ENCODE measurements around the gene HDAC4. TPM values are rescaled to one million over a fixed set of nuclear protein-coding genes. Genes with fewer than 3 reads are reported as not detected.

Gene HDAC4
- total RNA-seq, 1 experiment from 2014 or later, result 61.5 TPM

GRCh38 chr2:239143858-239144712, 256.7 kb downstream of the HDAC4 start:
- POLR2A ChIA-PET (ENCODE audit: unreplicated experiment), result interaction anchor here (0.6 kb wide), 1 partner anchor 472 kb away, joined by 3 read pairs; no protein-coding TSS in a partner anchor
- Histone ChIP-seq H3K27ac (no peak overlapping the region), H3K4me1 (replicated peaks; ENCODE audit: insufficient read depth) (no peaks in the 10 kb centered on the region), H3K9me2 (ENCODE audit: insufficient read depth) (no peaks in the 10 kb centered on the region), H3K9me3 (ENCODE audit: insufficient read depth, low read depth) (no peaks in the 10 kb centered on the region), H2AFZ (no peak overlapping the region), H3K27me3 (ENCODE audit: insufficient read depth, low read depth) (no peaks in the 10 kb centered on the region), H3K4me2 (no peak overlapping the region), H3K79me2 (ENCODE audit: low read depth) (no peaks in the 10 kb centered on the region), H4K20me1 (ENCODE audit: insufficient read depth) (no peaks in the 10 kb centered on the region; the same call in 1 of the 2 replicates), H3K4me3 (no peak overlapping the region), H3F3A (ENCODE audit: insufficient read depth, low read depth) (no peaks in the 10 kb centered on the region; the same call in 1 of the 2 replicates), H3K36me3 (ENCODE audit: low read depth) (no peaks in the 10 kb centered on the region)
- no peak for TF ChIP-seq EZH2 (IDR thresholded peaks at IDR 0.05; ENCODE audit: low read depth)
- TF ChIP-seq, protein P1, sequence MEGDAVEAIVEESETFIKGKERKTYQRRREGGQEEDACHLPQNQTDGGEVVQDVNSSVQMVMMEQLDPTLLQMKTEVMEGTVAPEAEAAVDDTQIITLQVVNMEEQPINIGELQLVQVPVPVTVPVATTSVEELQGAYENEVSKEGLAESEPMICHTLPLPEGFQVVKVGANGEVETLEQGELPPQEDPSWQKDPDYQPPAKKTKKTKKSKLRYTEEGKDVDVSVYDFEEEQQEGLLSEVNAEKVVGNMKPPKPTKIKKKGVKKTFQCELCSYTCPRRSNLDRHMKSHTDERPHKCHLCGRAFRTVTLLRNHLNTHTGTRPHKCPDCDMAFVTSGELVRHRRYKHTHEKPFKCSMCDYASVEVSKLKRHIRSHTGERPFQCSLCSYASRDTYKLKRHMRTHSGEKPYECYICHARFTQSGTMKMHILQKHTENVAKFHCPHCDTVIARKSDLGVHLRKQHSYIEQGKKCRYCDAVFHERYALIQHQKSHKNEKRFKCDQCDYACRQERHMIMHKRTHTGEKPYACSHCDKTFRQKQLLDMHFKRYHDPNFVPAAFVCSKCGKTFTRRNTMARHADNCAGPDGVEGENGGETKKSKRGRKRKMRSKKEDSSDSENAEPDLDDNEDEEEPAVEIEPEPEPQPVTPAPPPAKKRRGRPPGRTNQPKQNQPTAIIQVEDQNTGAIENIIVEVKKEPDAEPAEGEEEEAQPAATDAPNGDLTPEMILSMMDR (conservative IDR thresholded peaks at IDR 0.05), result peak; percentile 77
- no TSS peak for BruUV-seq (replicated peaks)
- no peak for DNase-seq
- CTCF ChIA-PET, result no interaction called here
- intact Hi-C loops (cut with micrococcal nuclease; ENCODE audit: unreplicated experiment), result loop anchor here (5.0 kb wide), 1 partner anchor 253 kb away; no protein-coding TSS in a partner anchor

- no peaks in the 10 kb centered on the region for H3K36me3 ChIP-seq (ENCODE audit: low read depth)
- BruUV-seq (replicated peaks), result no TSS peak
- H3F3A ChIP-seq (ENCODE audit: insufficient read depth, low read depth), result no peaks in the 10 kb centered on the region; the same call in 1 of the 2 replicates
- no peaks in the 10 kb centered on the region for H3K9me3 ChIP-seq (ENCODE audit: insufficient read depth, low read depth)
- H3K4me3 ChIP-seq, result no peak overlapping the region
- no peaks in the 10 kb centered on the region for H3K27me3 ChIP-seq (ENCODE audit: insufficient read depth, low read depth)
- H3K79me2 ChIP-seq (ENCODE audit: low read depth), result no peaks in the 10 kb centered on the region
- intact Hi-C loops (cut with micrococcal nuclease; ENCODE audit: unreplicated experiment), result loop anchor here (5.0 kb wide), 1 partner anchor 254 kb away; no protein-coding TSS in a partner anchor
- POLR2A ChIA-PET (ENCODE audit: unreplicated experiment), result interaction anchor here (0.6 kb wide), 1 partner anchor 258 kb away, joined by 4 read pairs; the partner anchor contains the start of gene HDAC4
- no peak for TF ChIP-seq EZH2 (IDR thresholded peaks at IDR 0.05; ENCODE audit: low read depth)
- TF ChIP-seq, protein P1 (conservative IDR thresholded peaks at IDR 0.05), result no peak
- H2AFZ ChIP-seq, result no peak overlapping the region
- H3K9me2 ChIP-seq (ENCODE audit: insufficient read depth), result no peaks in the 10 kb centered on the region
- H3K4me1 ChIP-seq (replicated peaks; ENCODE audit: insufficient read depth), result no peaks in the 10 kb centered on the region
- DNase-seq, result no peak
- no peak overlapping the region for H3K27ac ChIP-seq
- CTCF ChIA-PET, result interaction anchor here (0.7 kb wide), 1 partner anchor 440 kb away, joined by 3 read pairs; no protein-coding TSS in a partner anchor
- no peak overlapping the region for H3K4me2 ChIP-seq
- H4K20me1 ChIP-seq (ENCODE audit: insufficient read depth), result no peaks in the 10 kb centered on the region; the same call in 1 of the 2 replicates
Measured at GRCh38 chr2:239142806-239143205, 258.0 kb downstream of the HDAC4 start.

DNA sequence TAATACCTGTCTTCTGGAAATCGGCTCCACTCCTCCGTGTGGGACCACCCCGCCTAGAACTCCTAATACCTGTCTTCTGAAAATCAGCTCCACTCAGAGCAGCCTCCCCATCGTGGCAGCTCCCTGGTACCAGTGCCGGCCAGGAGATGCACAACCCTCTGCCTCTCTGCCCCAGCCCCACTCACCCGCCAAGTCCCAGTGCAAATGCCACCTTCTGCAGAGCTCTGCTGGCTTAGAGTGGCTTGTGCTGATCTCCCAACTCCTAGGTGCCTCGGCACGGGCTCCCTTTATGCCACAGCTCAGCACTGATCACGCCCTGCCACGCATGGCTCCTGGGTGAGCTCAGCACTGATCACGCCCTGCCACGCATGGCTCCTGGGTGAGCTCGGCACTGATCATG, 258.5 kb downstream of the HDAC4 start:
- Histone ChIP-seq H3K27ac (no peak overlapping the region), H3K9me3 (ENCODE audit: insufficient read depth, low read depth) (no peaks in the 10 kb centered on the region), H3K4me3 (no peak overlapping the region), H3F3A (ENCODE audit: insufficient read depth, low read depth) (no peaks in the 10 kb centered on the region; the same call in 1 of the 2 replicates), H3K27me3 (ENCODE audit: insufficient read depth, low read depth) (no peaks in the 10 kb centered on the region), H4K20me1 (ENCODE audit: insufficient read depth) (no peaks in the 10 kb centered on the region; the same call in 1 of the 2 replicates), H3K79me2 (ENCODE audit: low read depth) (no peaks in the 10 kb centered on the region), H3K4me2 (no peak overlapping the region), H3K9me2 (ENCODE audit: insufficient read depth) (no peaks in the 10 kb centered on the region), H2AFZ (no peak overlapping the region), H3K36me3 (ENCODE audit: low read depth) (no peaks in the 10 kb centered on the region), H3K4me1 (replicated peaks; ENCODE audit: insufficient read depth) (no peaks in the 10 kb centered on the region)
- TF ChIP-seq, protein P1 (conservative IDR thresholded peaks at IDR 0.05), result no peak
- TF ChIP-seq EZH2 (IDR thresholded peaks at IDR 0.05; ENCODE audit: low read depth), result no peak
- CTCF ChIA-PET, result interaction anchor here (0.7 kb wide), 1 partner anchor 439 kb away, joined by 3 read pairs; no protein-coding TSS in a partner anchor
- no peak for DNase-seq
- no TSS peak for BruUV-seq (replicated peaks)
- intact Hi-C loops (cut with micrococcal nuclease; ENCODE audit: unreplicated experiment), result loop anchor here (5.0 kb wide), 1 partner anchor 255 kb away; no protein-coding TSS in a partner anchor
- POLR2A ChIA-PET (ENCODE audit: unreplicated experiment), result no interaction called here
